ENCODE results near the gene TBC1D8. TPM values are rescaled to one million over a fixed set of nuclear protein-coding genes. Genes with fewer than 3 reads are reported as not detected.

Gene TBC1D8
- total and polyA plus RNA-seq, 2 of the 8 experiments (the other 6 are each of a cell fraction or from before 2014, with no cell fraction given), result 20.8 to 21.8 TPM

- no peak overlapping the region for H3K4ac ChIP-seq (replicated peaks; ENCODE audit: insufficient read length, low read depth, low read length)
- H2BK5ac ChIP-seq (ENCODE audit: low read depth, low read length), result no peak overlapping the region
- no peak overlapping the region for H3K56ac ChIP-seq (replicated peaks; ENCODE audit: insufficient read length, low read depth, low read length)
- no peak overlapping the region for H2BK120ac ChIP-seq (replicated peaks; ENCODE audit: low read depth, low read length)
- no peak overlapping the region for H3K27ac ChIP-seq (ENCODE audit: low read depth, low read length)
- H3K9ac ChIP-seq (replicated peaks in 1 of 4; ENCODE audit: extremely low read depth in 1 of 4, low read depth in 3 of 4, low read length in 3 of 4), result no peak overlapping the region
- H3K18ac ChIP-seq (ENCODE audit: extremely low read depth, low read length), result no peak overlapping the region
- POLR2A ChIA-PET (ENCODE audit: partially characterized antibody), result interaction anchor here (1.2 to 16.5 kb wide), 4 partner anchors 107 to 148 kb away, joined by 3 to 151 read pairs (median 3); partner anchors contain the start of gene RPL31
- no peak overlapping the region for H3K4me3 ChIP-seq (ENCODE audit: extremely low read depth in 1 of 4, insufficient read depth in 2 of 4, low read depth in 3 of 4, low read length in 4 of 4)
- H2AFZ ChIP-seq (ENCODE audit: low read length), result no peak overlapping the region
- no peaks in the 10 kb centered on the region for H4K20me1 ChIP-seq (replicated peaks in 1 of 2; ENCODE audit: control insufficient read depth in 1 of 2, insufficient read depth in 2 of 2, low read length in 2 of 2)
- no peak overlapping the region for H2AK5ac ChIP-seq (ENCODE audit: low read depth, low read length)
- no peak overlapping the region for H3K23ac ChIP-seq (ENCODE audit: insufficient read length)
- FAIRE-seq (no peak), DNase-seq (ENCODE audit: low read depth in 1 of 2, low spot score in 2 of 2) (no peak)
- CTCF ChIA-PET (ENCODE audit: partially characterized antibody), result interaction anchor here (0.6 to 4.7 kb wide), 24 partner anchors 9 to 558 kb away, joined by 3 to 64 read pairs (median 6); partner anchors contain the start of gene RPL31
- H4K8ac ChIP-seq (ENCODE audit: extremely low read depth, insufficient read depth, low read length), result no peak overlapping the region
- H2BK12ac ChIP-seq (ENCODE audit: low read depth, low read length), result no peak overlapping the region
- WGBS, 2 experiments (ENCODE audit: extremely low coverage in 1 of 2, insufficient coverage in 1 of 2, insufficient read length in 1 of 2, insufficient replicate concordance in 2 of 2, low coverage in 1 of 2, low lambda C conversion rate in 2 of 2, missing lambda C conversion rate in 1 of 2), result 81% methylated on average over 9 of the region's 9 CpGs; no CpG with 5 or more reads in 1 of the 2 experiments
- H4K91ac ChIP-seq (replicated peaks; ENCODE audit: insufficient read length, low read length), result no peak overlapping the region
- no peak overlapping the region for H4K5ac ChIP-seq (ENCODE audit: insufficient read length, low read depth, low read length)
- H2BK20ac ChIP-seq (ENCODE audit: low read length), result no peak overlapping the region
- H3K9me3 ChIP-seq (ENCODE audit: insufficient read depth in 2 of 2, low read depth in 1 of 2, low read length in 1 of 2), result no peaks in the 10 kb centered on the region
- peaks cover 2 to 10% (median 8%) of the 10 kb centered on the region in 4 experiments for H3K4me1 ChIP-seq (replicated peaks in 1 of 4; ENCODE audit: control insufficient read depth in 3 of 4, insufficient read depth in 4 of 4, low read length in 3 of 4)
- H2BK15ac ChIP-seq (ENCODE audit: low read length), result no peak overlapping the region
- H3K14ac ChIP-seq (ENCODE audit: insufficient read length), result no peak overlapping the region
- H3K27me3 ChIP-seq (replicated peaks in 1 of 4; ENCODE audit: control insufficient read depth in 3 of 4, extremely low read depth in 1 of 4, insufficient read depth in 3 of 4, low read length in 3 of 4), result peaks cover 0 to 8% (median 2%) of the 10 kb centered on the region in 4 experiments; a peak in 4 of 7 replicates
- TF ChIP-seq NANOG (IDR thresholded peaks at IDR 0.05; ENCODE audit: insufficient read depth, low read depth, low read length, poor library complexity, severe bottlenecking) (no peak), CTBP2 (IDR thresholded peaks at IDR 0.05; ENCODE audit: borderline replicate concordance, insufficient read depth, insufficient read length, low read length) (no peak), SP4 (IDR thresholded peaks at IDR 0.05; ENCODE audit: low read length) (no peak), RAD21 (IDR thresholded peaks at IDR 0.05 in 1 of 2, conservative IDR thresholded peaks at IDR 0.05 in 1 of 2; ENCODE audit: low read depth in 2 of 2, low read length in 2 of 2) (no peak), CHD1 (IDR thresholded peaks at IDR 0.05; ENCODE audit: low read depth, low read length) (no peak), TAF7 (optimal IDR thresholded peaks at IDR 0.05; ENCODE audit: borderline replicate concordance, low read depth, low read length) (no peak), RNF2 (IDR thresholded peaks at IDR 0.05; ENCODE audit: borderline replicate concordance, low read depth, low read length, missing control alignments, poor library complexity, severe bottlenecking) (no peak), EZH2 (IDR thresholded peaks at IDR 0.05; ENCODE audit: low read depth, low read length, severe bottlenecking) (no peak)
- H3K79me2 ChIP-seq (ENCODE audit: control insufficient read depth in 1 of 2, insufficient read depth in 2 of 2, low read length in 2 of 2), result peaks cover 0 to 22% of the 10 kb centered on the region in 2 experiments; a peak in 2 of 4 replicates
- H3K4me2 ChIP-seq (ENCODE audit: insufficient read depth in 1 of 2, low read depth in 2 of 2, low read length in 2 of 2), result peak overlapping the region in 1 of 2 experiments; percentile 89; a peak in 1 of 4 replicates
- H3K79me1 ChIP-seq (ENCODE audit: low read depth, low read length), result no peaks in the 10 kb centered on the region
- H3K23me2 ChIP-seq (ENCODE audit: low read depth, low read length), result peaks cover 21% of the 10 kb centered on the region
- H3K36me3 ChIP-seq (ENCODE audit: control insufficient read depth in 2 of 4, insufficient read depth in 4 of 4, low read length in 3 of 4), result no peaks in the 10 kb centered on the region
Observed at GRCh38 chr2:101153077-101153707, 2.0 kb upstream of the TBC1D8 start.
